Measurements from ENCODE around the gene TCF4.

TCF4 gene

DNA sequence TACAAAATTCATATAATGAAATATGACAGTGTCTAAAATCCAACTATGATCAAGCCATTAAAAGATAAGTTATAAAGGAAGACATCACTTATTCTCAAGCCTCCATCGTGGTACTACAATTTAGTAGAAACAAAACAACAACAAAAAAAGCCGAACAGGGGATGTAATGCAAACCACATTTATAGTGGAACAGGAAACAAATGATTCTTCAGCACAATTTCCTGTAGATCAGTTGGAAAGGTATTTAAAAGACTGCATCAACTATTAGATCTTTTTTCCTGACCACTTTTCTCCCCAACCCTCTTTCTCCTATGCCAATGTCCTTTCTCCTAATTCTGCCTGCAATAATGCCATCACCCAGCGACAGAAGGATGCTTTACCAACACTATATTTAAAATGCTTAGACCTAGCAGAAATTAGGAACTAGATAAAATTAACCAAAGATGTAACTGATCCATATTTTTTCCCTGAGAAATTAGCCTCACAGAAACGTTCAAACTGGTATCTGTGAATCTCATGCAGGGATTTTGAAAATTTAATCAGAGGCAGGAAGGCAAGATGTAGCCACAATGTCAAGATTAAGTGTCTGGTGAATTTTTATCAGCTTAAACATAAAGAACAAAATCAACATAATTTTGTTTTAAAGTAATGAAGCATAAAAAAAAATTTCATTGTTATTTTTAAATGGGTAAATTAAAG, 271.4 kb downstream of the TCF4 start:
- TF ChIP-seq, protein P1, sequence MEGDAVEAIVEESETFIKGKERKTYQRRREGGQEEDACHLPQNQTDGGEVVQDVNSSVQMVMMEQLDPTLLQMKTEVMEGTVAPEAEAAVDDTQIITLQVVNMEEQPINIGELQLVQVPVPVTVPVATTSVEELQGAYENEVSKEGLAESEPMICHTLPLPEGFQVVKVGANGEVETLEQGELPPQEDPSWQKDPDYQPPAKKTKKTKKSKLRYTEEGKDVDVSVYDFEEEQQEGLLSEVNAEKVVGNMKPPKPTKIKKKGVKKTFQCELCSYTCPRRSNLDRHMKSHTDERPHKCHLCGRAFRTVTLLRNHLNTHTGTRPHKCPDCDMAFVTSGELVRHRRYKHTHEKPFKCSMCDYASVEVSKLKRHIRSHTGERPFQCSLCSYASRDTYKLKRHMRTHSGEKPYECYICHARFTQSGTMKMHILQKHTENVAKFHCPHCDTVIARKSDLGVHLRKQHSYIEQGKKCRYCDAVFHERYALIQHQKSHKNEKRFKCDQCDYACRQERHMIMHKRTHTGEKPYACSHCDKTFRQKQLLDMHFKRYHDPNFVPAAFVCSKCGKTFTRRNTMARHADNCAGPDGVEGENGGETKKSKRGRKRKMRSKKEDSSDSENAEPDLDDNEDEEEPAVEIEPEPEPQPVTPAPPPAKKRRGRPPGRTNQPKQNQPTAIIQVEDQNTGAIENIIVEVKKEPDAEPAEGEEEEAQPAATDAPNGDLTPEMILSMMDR (IDR thresholded peaks at IDR 0.05; ENCODE audit: control extremely low read depth, extremely low read depth, low read depth, missing control alignments), result no peak
- DNase-seq (ENCODE audit: extremely low spot score), result no peak
- ChIA-PET CTCF (interaction anchor here (1.1 to 2.6 kb wide), 5 partner anchors 16 to 82 kb away, joined by 3 to 10 read pairs (median 3); no protein-coding TSS in a partner anchor), POLR2A (no interaction called here)

DNA sequence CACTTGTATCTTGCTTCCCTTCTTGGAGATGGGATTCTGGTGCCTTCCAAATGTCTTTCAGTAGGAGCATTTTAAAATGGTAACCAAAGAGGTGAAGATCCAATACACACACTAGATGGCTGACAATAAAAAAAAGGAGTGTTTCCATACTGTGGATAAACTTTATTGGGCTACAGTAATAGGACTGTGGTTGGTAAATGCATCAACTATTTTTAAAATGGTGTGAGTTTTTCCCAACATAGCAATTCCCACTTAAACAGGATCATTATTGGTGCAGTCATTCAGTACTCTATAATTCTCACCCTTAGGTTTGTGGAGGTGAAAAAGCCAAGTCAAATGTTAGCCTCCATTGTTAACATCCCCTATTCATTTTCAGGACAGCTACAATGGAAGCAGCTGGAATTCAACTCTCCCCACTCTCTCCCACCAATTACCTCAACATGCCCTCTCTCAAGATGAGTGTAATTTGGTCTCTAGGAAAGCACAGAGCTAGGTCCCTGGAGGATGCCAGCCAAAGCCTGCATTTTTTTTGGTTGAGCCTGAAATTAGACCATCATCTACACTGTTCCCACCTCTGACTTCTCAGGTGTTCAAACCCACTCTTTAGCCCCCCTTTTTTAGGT, 273.3 kb downstream of the TCF4 start:
- TF ChIP-seq, protein P1 (IDR thresholded peaks at IDR 0.05; ENCODE audit: control extremely low read depth, extremely low read depth, low read depth, missing control alignments), result no peak

DNA sequence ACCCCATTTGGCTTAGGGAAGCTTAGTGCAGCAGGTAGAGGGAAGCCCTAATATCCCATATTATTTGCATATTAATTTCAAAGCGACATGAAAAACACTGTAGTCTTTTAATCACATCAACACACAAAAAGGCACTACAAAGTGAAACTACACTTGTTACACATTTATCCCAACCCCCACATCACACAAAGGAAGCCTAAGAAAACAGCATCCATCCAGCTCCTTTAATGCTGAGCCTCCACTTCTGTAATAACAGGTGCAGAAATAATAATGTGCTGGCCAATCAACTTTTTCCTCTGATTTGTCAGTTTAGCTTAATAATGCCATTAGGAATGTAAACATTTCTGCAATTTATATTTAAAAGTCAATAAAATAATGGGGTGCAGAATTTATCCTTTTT, 274.0 kb downstream of the TCF4 start:
- TF ChIP-seq, protein P1 (IDR thresholded peaks at IDR 0.05; ENCODE audit: control extremely low read depth, extremely low read depth, low read depth, missing control alignments), result no peak
- DNase-seq (ENCODE audit: extremely low spot score), result no peak
- CTCF ChIA-PET, result interaction anchor here (0.7 to 2.6 kb wide), 6 partner anchors 9 to 79 kb away, joined by 3 to 10 read pairs (median 4); no protein-coding TSS in a partner anchor
- POLR2A ChIA-PET, result no interaction called here

More for the DNA sequence above, 273.3 kb downstream of the TCF4 start:
- ChIA-PET CTCF (interaction anchor here (0.7 to 2.6 kb wide), 6 partner anchors 14 to 80 kb away, joined by 3 to 10 read pairs (median 3); no protein-coding TSS in a partner anchor), POLR2A (no interaction called here)
- DNase-seq (ENCODE audit: extremely low spot score), result no peak

GRCh38 chr18:55310863-55311262, 277.1 kb downstream of the TCF4 start:
- ChIA-PET POLR2A (no interaction called here), CTCF (interaction anchor here (1.2 to 3.7 kb wide), 5 partner anchors 11 to 76 kb away, joined by 3 to 17 read pairs (median 4); no protein-coding TSS in a partner anchor)

GRCh38 chr18:55310044-55310676, 277.8 kb downstream of the TCF4 start:
- ChIA-PET CTCF (interaction anchor here (0.9 to 3.7 kb wide), 10 partner anchors 8 to 82 kb away, joined by 3 to 17 read pairs (median 4); no protein-coding TSS in a partner anchor), POLR2A (interaction anchor here (0.8 kb wide), 1 partner anchor 12 kb away, joined by 13 read pairs; no protein-coding TSS in a partner anchor)
- TF ChIP-seq, protein P1 (IDR thresholded peaks at IDR 0.05; ENCODE audit: control extremely low read depth, extremely low read depth, low read depth, missing control alignments), result no peak
- DNase-seq (ENCODE audit: extremely low spot score), result no peak

More at GRCh38 chr18:55310863-55311262, 277.1 kb downstream of the TCF4 start:
- TF ChIP-seq, protein P1 (IDR thresholded peaks at IDR 0.05; ENCODE audit: control extremely low read depth, extremely low read depth, low read depth, missing control alignments), result no peak
- DNase-seq (ENCODE audit: extremely low spot score), result no peak

- TF ChIP-seq, protein P1 (IDR thresholded peaks at IDR 0.05; ENCODE audit: control extremely low read depth, extremely low read depth, low read depth, missing control alignments), result no peak
- POLR2A ChIA-PET, result interaction anchor here (0.8 kb wide), 1 partner anchor 12 kb away, joined by 13 read pairs; no protein-coding TSS in a partner anchor
- CTCF ChIA-PET, result interaction anchor here (0.9 to 2.8 kb wide), 7 partner anchors 9 to 75 kb away, joined by 3 to 17 read pairs (median 4); no protein-coding TSS in a partner anchor
- no peak for DNase-seq (ENCODE audit: extremely low spot score)
Observed at GRCh38 chr18:55309249-55309648, 278.7 kb downstream of the TCF4 start.
